H9 (cell line): ENCODE measurements around the gene BIN1. TPM values are rescaled to one million over a fixed set of nuclear protein-coding genes. Genes with fewer than 3 reads are reported as not detected.

Source experiments
- DNase-seq: peaks from one replicate; pipeline ENCODE4 v3.0.0-alpha.2; 2017
- H2AFZ ChIP-seq: one replicate; pipeline ENCODE4 v1.6.1; 2013; ENCODE audit warnings: mild to moderate bottlenecking, low read length, control low read depth, moderate library complexity
- H2AK5ac ChIP-seq: 2 replicates; pipeline ENCODE4 v1.6.1; 2013; ENCODE audit warnings: low read length, control low read depth, mixed read lengths; ENCODE audit not compliant: insufficient read length
- H2BK120ac ChIP-seq: one replicate; pipeline ENCODE4 v1.6.1; 2013; ENCODE audit warnings: low read depth, mild to moderate bottlenecking, low read length, control low read depth, inconsistent platforms; ENCODE audit not compliant: poor library complexity, severe bottlenecking
- H2BK12ac ChIP-seq: 2 replicates; pipeline ENCODE4 v1.6.1; 2013; ENCODE audit warnings: low read length, control low read depth, mixed read lengths, low read depth; ENCODE audit not compliant: insufficient read length
- H2BK15ac ChIP-seq: 2 replicates; pipeline ENCODE4 v1.6.1; 2013; ENCODE audit warnings: low read depth, low read length, control low read depth
- H2BK20ac ChIP-seq: one replicate; pipeline ENCODE4 v1.6.1; 2013; ENCODE audit warnings: low read depth, mild to moderate bottlenecking, low read length, control low read depth, inconsistent platforms; ENCODE audit not compliant: poor library complexity, severe bottlenecking
- H2BK5ac ChIP-seq: 2 replicates; pipeline ENCODE4 v1.6.1; 2013; ENCODE audit warnings: low read length, control low read depth, mixed read lengths; ENCODE audit not compliant: insufficient read length
- H3K14ac ChIP-seq: 2 replicates; pipeline ENCODE4 v1.6.1; 2013; ENCODE audit warnings: low read length, control low read depth; ENCODE audit not compliant: insufficient read depth
- H3K18ac ChIP-seq: 2 replicates; pipeline ENCODE4 v1.6.1; 2013; ENCODE audit warnings: low read depth, mild to moderate bottlenecking, mixed read lengths, low read length, control low read depth; ENCODE audit not compliant: insufficient read length
- H3K23ac ChIP-seq: 2 replicates; pipeline ENCODE4 v1.6.1; 2013; ENCODE audit warnings: low read length, control low read depth, mixed read lengths, low read depth; ENCODE audit not compliant: insufficient read length
- H3K23me2 ChIP-seq: 2 replicates; pipeline ENCODE4 v1.6.1; 2013; ENCODE audit warnings: low read depth, mild to moderate bottlenecking, mixed read lengths, low read length, control low read depth; ENCODE audit not compliant: insufficient read length, poor library complexity, severe bottlenecking
- H3K27ac ChIP-seq: 2 replicates; pipeline ENCODE4 v1.5.1; 2013; ENCODE audit warnings: low read length, control low read depth, mixed read lengths, low read depth; ENCODE audit not compliant: insufficient read length
- H3K27me3 ChIP-seq: 2 replicates; pipeline ENCODE4 v1.6.1; 2013; ENCODE audit warnings: low read length, control low read depth, inconsistent platforms; ENCODE audit not compliant: insufficient read depth
- H3K4ac ChIP-seq: 2 replicates; pipeline ENCODE4 v1.6.1; 2013; ENCODE audit warnings: low read depth, mild to moderate bottlenecking, control low read depth, inconsistent platforms, low read length, moderate library complexity
- H3K4me1 ChIP-seq: 2 replicates; pipeline ENCODE4 v1.6.1; 2013; ENCODE audit warnings: low read length, control low read depth, inconsistent platforms; ENCODE audit not compliant: insufficient read depth
- H3K4me2 ChIP-seq: 2 replicates; pipeline ENCODE4 v1.6.1; 2013; ENCODE audit warnings: low read length, control low read depth, mixed read lengths; ENCODE audit not compliant: insufficient read length, insufficient read depth
- H3K56ac ChIP-seq: 2 replicates; pipeline ENCODE4 v1.6.1; 2013; ENCODE audit warnings: low read depth, mild to moderate bottlenecking, mixed read lengths, low read length, control low read depth; ENCODE audit not compliant: insufficient read length
- H3K79me1 ChIP-seq: 2 replicates; pipeline ENCODE4 v1.6.1; 2013; ENCODE audit warnings: low read depth, mild to moderate bottlenecking, moderate library complexity, low read length, control low read depth, inconsistent platforms; ENCODE audit not compliant: insufficient read depth, poor library complexity, severe bottlenecking
- H3K79me2 ChIP-seq: 2 replicates; pipeline ENCODE4 v1.6.1; 2013; ENCODE audit warnings: low read length, control low read depth, inconsistent platforms; ENCODE audit not compliant: insufficient read depth
- H3K9ac ChIP-seq: 2 replicates; pipeline ENCODE4 v1.6.1; 2013; ENCODE audit warnings: low read length, control low read depth, mixed read lengths; ENCODE audit not compliant: insufficient read length; ENCODE audit errors: extremely low read depth
- H3K9me3 ChIP-seq: one replicate; pipeline ENCODE4 v1.6.1; 2013; ENCODE audit warnings: low read depth, low read length, inconsistent platforms; ENCODE audit not compliant: control insufficient read depth
- H3T11ph ChIP-seq: one replicate; pipeline ENCODE4 v1.6.1; 2013; ENCODE audit warnings: mild to moderate bottlenecking, low read length, control low read depth, inconsistent platforms
- H4K20me1 ChIP-seq: one replicate; pipeline ENCODE4 v1.6.1; 2013; ENCODE audit not compliant: control insufficient read depth, insufficient read length, insufficient read depth
- H4K5ac ChIP-seq: 2 replicates; pipeline ENCODE4 v1.6.1; 2013; ENCODE audit warnings: low read depth, mild to moderate bottlenecking, mixed read lengths, low read length, control low read depth; ENCODE audit not compliant: insufficient read length
- H4K8ac ChIP-seq: replicated peaks from 2 replicates; pipeline ENCODE4 v1.6.1; 2013; ENCODE audit warnings: low read length, control low read depth, mixed read lengths, low read depth; ENCODE audit not compliant: insufficient read length
- H4K91ac ChIP-seq: 2 replicates; pipeline ENCODE4 v1.6.1; 2013; ENCODE audit warnings: low read depth, mild to moderate bottlenecking, moderate library complexity, mixed read lengths, low read length, control low read depth; ENCODE audit not compliant: insufficient read length
- H3K27ac Mint-ChIP-seq, 3 experiments: 2 replicates in 2 of 3; 3 replicates in 1 of 3; pipeline ENCODE4 v1.8.0; 2020 to 2021; ENCODE audit warnings: mixed read lengths in 3 of 3, mild to moderate bottlenecking in 1 of 3, moderate library complexity in 1 of 3
- H3K27me3 Mint-ChIP-seq: 2 replicates; pipeline ENCODE4 v1.8.0; 2021; ENCODE audit warnings: low read depth, mild to moderate bottlenecking, moderate library complexity, mixed read lengths
- H3K36me3 Mint-ChIP-seq, 3 experiments: 2 replicates in 2 of 3; 3 replicates in 1 of 3; pipeline ENCODE4 v1.8.0; 2020 to 2021; ENCODE audit warnings: low read depth in 3 of 3, mixed read lengths in 3 of 3; ENCODE audit not compliant: insufficient read depth in 1 of 3
- H3K4me1 Mint-ChIP-seq, 2 experiments: 2 replicates each; pipeline ENCODE4 v1.8.0; 2020; ENCODE audit warnings: mixed read lengths in 2 of 2
- H3K4me3 Mint-ChIP-seq, 2 experiments: 2 replicates in 1 of 2; 3 replicates in 1 of 2; pipeline ENCODE4 v1.8.0; 2020 to 2021; ENCODE audit warnings: mild to moderate bottlenecking in 2 of 2, mixed read lengths in 2 of 2, moderate library complexity in 1 of 2
- H3K9me3 Mint-ChIP-seq, 2 experiments: 2 replicates in 1 of 2; 3 replicates in 1 of 2; pipeline ENCODE4 v1.8.0; 2020; ENCODE audit warnings: mild to moderate bottlenecking in 2 of 2, mixed read lengths in 2 of 2, moderate library complexity in 1 of 2
- CTCF ChIP-seq: fragments of 200-600 bp; sonication (generic); conservative IDR thresholded peaks from 3 replicates; pipeline ENCODE4 v1.8.0; 2021; ENCODE audit warnings: antibody characterized with exemption, mild to moderate bottlenecking
- WGBS: extraction: QIAGEN DNeasy Blood & Tissue Kit; methylation state at CpG from one replicate; pipeline ENCODE4 v1.1.7; 2013; ENCODE audit warnings: missing lambda C conversion rate, low lambda C conversion rate, mixed read lengths; ENCODE audit not compliant: insufficient read length; ENCODE audit errors: extremely low coverage; 5-methylcytosine and 5-hydroxymethylcytosine counted together
- total RNA-seq: library from RNA; stranded (reverse); gene quantifications from 2 replicates; pipeline ENCODE4 v1.2.1, GENCODE V29; 2021

BIN1 gene
- total RNA-seq, 1 experiment from 2014 or later: 32.0 TPM

- no peak overlapping the region for H2AFZ ChIP-seq
- peak overlapping the region; percentile 71 for H3K4me2 ChIP-seq
- peaks cover 17% of the 10 kb centered on the region for H3K23me2 ChIP-seq
- no peak overlapping the region for H2AK5ac ChIP-seq
- no peaks in the 10 kb centered on the region; the same call in 1 of the 2 replicates for H3K79me2 ChIP-seq
- H3K23ac ChIP-seq: no peak overlapping the region
- no peaks in the 10 kb centered on the region for H3K9me3 ChIP-seq
- no peak overlapping the region for H3K14ac ChIP-seq
- peaks cover 24 to 26% of the 10 kb centered on the region in 2 experiments for H3K4me1 Mint-ChIP-seq
- H3K9me3 Mint-ChIP-seq: no peaks in the 10 kb centered on the region; a peak in 1 of 5 replicates
- no peak overlapping the region for H3K56ac ChIP-seq
- no peak overlapping the region for H3K18ac ChIP-seq
- H3K9ac ChIP-seq: no peak overlapping the region
- no peak overlapping the region for H3K27ac Mint-ChIP-seq
- H3T11ph ChIP-seq: no peak overlapping the region
- H2BK12ac ChIP-seq: no peak overlapping the region
- H3K27ac ChIP-seq: no peak overlapping the region
- peaks cover 22% of the 10 kb centered on the region for H3K27me3 Mint-ChIP-seq
- WGBS: no CpG with 5 or more reads among the region's 11 CpGs
- no peaks in the 10 kb centered on the region for H3K79me1 ChIP-seq
- H3K4ac ChIP-seq: no peak overlapping the region
- no peak overlapping the region for H2BK120ac ChIP-seq
- peak; percentile 31 for DNase-seq
- no peak for TF ChIP-seq CTCF
- H3K27me3 ChIP-seq: no peaks in the 10 kb centered on the region
- H2BK20ac ChIP-seq: no peak overlapping the region
- peak overlapping the region; percentile 69 to 87 for H3K4me3 Mint-ChIP-seq
- peaks cover 0 to 3% (median 0%) of the 10 kb centered on the region in 3 experiments; a peak in 1 of 7 replicates for H3K36me3 Mint-ChIP-seq
- H4K20me1 ChIP-seq: no peaks in the 10 kb centered on the region
- H4K8ac ChIP-seq: no peak overlapping the region
- no peak overlapping the region for H2BK15ac ChIP-seq
- no peak overlapping the region for H2BK5ac ChIP-seq
- no peak overlapping the region for H4K5ac ChIP-seq
- peaks cover 4% of the 10 kb centered on the region; the same call in 1 of the 2 replicates for H3K4me1 ChIP-seq
- H4K91ac ChIP-seq: no peak overlapping the region
Observed at GRCh38 chr2:127108090-127108523, 1.2 kb upstream of the BIN1 start.
